8988T (cell line): ENCODE measurements around the gene SPATA33.
A peak's percentile ranks its signal among the peaks of the same experiment; 100 is the strongest.
"Not testable (repeated sequence)": the region's sequence is repeated elsewhere in the genome, so short reads cannot be mapped to it uniquely, and the experiment has no call there.

ENCODE experiments used
- DNase-seq: peaks from one replicate; pipeline ENCODE4 v3.0.0; 2011

Gene SPATA33

DNA sequence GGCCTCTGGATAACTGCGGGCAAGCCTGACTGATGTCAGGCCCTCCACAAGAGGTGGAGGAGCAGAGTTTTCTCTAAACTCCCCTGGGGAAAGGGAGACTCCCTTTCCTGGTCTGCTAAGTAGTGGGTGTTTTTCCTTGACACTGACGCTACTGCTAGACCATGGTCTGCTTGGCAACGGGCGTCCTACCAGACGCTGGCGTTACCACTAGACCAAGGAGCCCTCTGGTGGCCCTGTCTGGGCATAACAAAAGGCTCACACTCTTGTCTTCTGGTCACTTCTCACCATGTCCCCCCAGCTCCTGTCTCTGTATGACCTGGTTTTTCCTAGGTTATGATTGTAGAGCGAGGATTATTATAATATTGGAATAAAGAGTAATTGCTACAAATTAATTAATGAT lies 9.4 kb downstream of the SPATA33 start:
- DNase-seq = not testable (repeated sequence)

DNA sequence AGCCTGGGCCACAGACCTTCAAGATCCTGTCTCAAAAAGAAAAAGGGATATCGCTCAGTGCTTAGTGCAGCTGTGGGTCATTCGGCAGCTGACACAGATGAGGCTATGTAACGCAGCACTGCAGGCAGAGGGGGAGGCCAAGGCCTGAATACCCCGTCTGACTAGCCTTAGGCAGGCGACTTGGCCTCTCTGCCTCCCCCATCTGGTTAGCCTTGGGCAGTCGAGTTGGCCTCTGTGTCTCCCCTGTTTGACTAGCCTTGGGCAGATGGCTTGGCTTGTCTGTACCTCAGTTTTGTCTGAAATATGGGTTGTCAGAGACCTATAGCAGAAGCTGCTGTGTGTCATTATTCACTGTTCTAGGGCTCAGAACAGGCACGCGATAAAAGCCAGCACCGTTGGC lies 10.0 kb downstream of the SPATA33 start:
- DNase-seq = no peak

DNA sequence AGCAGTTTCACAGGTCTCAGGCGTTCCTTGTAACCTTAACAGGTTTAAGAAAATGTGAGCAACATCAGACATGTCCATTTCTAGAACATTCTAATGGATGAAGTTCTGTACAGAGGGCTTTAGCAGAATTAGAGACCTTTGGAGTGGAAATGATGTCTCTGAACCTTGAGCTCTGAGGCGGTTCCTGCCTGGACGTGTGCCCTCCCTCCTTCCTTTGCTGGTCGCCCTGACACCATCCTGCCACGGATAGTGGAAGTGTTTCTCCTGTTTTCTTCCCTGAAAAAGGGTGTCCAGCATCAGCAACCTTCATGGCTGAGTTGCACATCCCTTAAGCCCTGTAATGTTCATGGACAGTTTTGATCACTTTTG lies 11.1 kb downstream of the SPATA33 start:
- DNase-seq = no peak

DNA sequence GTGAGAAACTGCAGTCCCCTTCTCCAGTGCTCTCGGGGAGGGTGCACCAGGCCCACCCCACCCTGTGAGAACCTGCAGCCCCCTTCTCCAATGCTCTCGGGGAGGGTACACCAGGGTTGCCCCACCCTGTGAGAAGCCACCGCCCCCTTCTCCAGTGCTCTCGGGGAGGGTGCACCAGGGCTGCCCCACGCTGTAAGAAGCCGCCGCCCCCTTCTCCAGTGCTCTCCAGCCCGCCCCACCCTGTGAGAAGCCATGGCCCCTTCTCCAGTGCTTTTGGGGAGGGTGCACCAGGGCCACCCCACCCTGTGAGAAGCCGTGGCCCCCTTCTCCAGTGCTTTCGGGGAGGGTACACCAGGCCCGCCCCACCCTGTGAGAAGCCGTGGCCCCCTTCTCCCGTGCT lies 12.1 kb downstream of the SPATA33 start:
- no peak for DNase-seq

DNA sequence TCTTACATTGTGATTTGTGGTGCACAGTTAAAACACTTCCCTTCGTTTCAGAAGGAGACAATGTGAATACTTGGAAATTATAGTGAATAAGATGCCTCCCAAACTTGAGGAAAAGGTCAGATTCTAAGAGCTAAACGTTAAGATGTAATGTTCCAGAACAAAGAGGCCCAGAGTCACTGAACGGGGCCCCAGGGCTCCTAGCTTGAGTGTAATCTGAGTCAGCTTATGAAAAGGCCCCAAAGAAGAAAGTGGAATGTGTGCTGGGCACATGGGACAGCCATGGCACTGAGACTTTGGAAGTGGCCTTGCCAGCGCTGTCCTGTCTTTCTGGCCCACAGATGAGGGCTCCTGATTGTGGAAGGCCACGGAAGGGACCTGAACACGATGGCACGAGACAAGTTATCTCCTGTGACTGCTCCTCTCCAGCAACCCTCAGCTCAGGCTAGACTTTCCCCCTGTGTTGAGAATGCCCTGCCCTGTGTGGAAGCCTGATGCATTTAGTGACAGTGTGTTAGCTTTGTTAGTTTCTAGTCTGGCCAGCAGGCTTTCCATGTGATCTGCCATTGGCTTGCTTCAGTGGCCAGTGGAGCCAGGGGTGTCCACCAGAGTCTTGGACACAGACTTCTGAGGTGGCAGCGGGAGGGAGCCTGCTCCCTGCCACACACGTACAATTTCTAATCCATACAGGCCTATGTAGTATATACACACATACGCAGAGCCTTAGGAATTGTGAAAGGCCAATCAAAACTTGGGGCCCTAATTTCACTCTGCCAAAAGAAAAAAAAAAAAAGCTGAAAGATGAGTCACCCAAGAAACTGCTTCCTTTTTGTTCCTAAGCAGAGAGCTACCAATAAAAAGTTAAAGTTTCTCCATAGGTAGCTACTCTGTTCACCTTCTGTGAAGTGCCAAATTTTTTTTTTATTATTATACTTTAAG lies 13.1 kb downstream of the SPATA33 start:
- DNase-seq = no peak

DNA sequence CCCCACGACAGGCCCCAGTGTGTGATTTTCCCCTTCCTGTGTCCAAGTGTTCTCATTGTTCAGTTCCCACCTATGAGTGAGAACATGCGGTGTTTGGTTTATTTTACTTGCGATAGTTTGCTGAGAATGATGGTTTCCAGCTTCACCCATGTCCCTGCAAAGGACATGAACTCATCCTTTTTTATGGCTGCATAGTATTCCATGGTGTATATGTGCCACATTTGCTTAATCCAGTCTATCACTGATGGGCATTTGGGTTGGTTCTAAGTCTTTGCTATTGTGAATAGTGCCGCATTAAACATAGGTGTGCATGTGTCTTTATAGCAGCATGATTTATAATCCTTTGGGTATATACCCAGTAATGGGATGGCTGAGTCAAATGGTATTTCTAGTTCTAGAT lies 13.9 kb downstream of the SPATA33 start:
- DNase-seq = not testable (repeated sequence)

DNA sequence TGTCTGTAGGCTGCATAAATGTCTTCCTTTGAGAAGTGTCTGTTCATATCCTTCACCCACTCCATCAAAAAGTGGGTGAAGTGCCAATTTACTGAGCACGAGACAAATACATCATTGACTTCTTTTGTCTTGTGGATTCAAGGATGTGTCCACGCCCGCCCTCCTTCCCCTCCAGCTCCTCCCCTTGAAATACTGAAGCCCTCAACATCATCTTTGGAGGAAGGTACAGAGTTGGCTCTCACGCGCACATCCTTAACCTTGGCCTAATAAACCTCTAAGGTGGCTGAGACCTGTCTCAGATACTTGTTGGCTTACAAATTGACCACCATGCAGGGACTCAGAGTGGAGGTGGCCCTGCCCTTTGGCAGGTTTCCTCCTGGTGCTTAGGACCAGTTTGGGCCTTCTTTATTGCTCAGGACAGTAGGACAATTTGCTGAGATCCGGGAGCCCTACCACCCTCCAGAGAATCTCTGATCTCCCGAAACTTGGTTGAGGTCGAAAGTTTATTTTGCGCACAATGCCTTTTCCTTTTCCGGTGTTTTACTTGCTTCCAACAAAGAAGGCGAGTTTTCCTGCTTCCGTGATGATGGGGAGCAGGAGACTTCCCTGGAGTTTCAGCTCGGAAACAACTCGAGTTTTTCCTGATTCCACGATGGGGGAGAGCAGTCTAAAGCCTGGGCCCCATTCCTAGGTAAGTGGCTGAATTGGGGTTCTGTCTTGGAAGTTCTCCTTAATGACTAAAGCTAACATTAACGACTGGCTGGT lies 14.7 kb downstream of the SPATA33 start:
- no peak for DNase-seq

DNA sequence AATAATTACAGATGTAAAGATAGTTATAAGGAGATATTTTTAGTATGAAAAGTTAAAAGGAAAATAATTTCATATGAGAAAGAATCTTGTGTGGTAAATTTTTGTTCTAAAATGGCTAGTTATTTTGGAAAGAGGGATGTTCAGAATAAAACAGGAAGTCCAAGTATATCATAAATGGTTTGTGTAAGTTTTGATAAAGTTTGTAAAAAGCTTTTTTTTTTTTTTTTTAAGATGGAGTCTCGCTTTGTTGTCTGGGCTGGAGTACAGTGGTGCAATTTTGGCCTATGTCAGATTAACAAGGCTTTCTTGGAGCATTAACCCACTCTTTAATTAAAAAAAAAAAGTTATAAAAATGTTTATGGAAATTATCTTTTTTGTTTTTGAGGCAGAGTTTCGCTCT lies 20.6 kb downstream of the SPATA33 start:
- no peak for DNase-seq

DNA sequence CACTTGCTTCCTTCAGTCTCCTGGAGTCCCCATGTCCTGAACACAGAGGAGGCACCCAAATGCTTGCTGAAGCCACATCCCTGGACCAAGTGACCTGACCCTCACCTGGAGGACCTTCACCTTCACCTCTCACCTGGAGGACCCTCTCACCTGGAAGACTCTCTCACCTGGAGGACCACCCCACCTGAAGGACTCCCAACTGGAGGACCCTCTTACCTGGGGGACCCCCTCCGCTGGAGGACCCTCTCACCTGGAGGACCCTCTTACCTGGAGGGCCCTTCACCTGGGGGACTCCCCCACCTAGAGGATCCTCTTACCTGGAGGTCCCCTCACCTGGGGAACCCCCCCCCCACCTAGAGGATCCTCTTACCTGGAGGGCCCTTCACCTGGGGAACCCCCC lies 28.3 kb downstream of the SPATA33 start:
- DNase-seq = no peak

DNA sequence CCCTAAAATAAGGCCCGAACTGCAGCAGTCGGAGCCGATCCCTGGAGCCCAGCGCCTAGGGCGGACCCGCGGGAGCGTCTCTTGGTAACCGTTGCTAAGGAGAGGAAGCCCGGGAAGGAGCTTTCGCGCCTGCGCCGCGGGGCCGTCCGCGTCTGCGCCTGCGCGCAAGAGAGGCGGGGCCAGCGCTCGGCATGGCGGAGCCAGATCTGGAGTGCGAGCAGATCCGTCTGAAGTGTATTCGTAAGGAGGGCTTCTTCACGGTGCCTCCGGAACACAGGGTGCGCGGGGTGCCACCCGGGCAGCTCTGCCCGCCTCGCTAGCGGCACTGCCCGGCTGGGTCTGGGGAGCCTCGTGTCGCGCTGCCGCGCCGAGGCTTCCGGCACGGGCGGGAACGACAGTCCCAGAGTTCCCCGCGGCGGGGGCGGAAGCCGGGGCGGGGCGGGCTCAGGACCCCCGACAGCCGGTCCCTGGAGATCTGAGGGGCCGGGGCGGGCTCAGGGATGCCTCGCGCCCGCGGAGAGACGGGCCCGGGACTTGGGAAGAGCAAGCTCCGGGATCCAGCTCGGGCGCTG lies 29.0 kb downstream of the SPATA33 start, which contains the start of gene CDK10:
Gene CDK10 (plus strand): TSS at position 170 of the 572 bp plus-strand sequence. CDS start 22 bp downstream, at position 192.
- DNase-seq = peak; percentile 99

DNA sequence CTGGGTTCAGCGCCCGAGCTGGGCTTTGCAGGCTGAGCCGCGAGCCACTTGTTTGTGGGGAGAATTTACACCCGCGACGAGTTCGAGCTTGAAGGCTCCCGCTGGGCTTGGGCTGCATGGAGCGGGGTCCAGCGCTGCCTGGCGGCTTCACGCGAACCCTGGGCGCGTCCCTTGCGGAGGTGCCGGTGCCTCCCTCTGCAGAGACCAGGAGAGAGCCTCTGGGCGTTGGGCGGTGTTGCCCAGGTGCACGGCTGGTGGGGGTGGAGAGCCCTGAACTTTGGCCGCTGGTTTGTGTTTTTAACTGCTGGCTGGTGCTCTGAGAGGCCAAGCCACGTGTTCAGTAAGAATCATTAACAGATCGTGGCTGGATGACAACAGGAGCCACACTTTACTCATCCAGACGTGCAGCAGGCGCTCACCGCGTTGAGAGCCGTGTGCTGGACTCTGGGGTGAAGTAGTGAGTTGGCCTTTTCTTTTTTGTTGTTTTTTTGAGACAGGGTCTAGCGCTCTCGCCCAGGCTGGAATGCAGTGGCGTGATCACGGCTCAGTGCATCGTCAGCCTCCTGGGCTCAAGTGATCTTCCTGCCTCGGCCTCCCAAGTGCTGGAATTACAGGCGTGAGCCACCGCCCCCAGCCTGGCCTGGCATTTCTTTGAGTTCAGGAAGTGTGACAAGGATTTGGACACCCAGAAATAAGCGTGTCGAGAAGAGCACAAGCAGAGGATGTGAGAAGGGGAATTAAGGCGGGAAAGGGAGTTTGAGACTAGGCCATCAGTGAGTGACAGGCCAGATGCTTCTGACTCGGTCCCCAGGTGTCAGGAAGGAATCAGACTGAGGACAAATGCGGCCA lies 29.7 kb downstream of the SPATA33 start:
- DNase-seq = peak; percentile 53

DNA sequence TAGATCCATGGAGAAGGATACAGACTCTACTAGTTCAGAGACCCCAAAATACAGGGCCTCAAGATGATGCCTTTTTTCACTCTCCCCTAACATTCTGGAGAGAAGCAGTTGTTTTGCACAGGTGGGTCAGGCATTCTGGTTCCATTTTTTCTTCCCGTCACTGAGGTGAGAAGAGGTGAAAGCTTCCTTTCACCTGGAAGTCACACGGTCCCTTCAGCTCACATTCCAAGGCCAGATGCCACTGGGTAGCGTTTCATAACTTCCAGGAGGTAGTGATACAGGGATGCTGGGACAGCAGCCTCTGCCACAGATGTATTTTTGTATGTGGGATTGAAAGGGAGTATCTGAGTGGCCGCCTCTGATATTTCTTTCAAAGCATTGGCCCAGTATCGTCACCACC lies 30.8 kb downstream of the SPATA33 start:
- DNase-seq = no peak

DNA sequence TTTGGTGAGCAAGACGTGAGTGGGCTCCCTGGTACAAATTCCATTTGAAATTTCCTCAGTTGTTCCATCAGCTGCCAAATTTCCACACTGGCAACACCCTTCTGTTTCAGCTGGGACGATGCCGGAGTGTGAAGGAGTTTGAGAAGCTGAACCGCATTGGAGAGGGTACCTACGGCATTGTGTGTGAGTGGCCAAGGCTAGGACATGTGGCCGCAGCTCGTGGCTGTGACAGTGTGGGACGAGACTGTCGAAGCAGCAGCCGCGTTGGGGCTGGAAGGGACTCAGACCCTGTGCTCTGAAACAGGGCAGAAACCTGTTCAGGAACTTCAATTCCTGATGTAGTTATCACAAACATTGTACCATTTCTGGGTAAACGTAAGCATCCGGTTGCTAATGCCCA lies 31.5 kb downstream of the SPATA33 start:
- no peak for DNase-seq

DNA sequence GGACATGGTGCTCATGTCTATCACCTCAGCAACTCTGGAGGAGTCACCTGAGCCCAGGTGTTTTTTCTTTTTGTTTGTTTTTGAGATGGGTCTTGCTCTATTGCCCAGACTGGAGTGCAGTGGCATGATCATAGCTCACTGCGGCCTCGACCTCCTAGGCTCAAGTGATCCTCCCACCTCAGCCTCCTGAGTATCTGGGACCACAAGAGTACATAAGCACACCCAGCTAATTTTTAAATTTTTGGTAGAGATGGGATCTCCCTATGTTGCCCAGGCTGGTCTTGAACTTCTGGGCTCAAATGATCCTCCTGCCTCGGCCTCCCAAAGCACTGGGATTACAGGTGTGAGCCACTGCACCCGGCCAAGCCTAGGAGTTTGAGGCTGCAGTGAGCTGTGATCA lies 32.0 kb downstream of the SPATA33 start:
- DNase-seq = not testable (repeated sequence)

DNA sequence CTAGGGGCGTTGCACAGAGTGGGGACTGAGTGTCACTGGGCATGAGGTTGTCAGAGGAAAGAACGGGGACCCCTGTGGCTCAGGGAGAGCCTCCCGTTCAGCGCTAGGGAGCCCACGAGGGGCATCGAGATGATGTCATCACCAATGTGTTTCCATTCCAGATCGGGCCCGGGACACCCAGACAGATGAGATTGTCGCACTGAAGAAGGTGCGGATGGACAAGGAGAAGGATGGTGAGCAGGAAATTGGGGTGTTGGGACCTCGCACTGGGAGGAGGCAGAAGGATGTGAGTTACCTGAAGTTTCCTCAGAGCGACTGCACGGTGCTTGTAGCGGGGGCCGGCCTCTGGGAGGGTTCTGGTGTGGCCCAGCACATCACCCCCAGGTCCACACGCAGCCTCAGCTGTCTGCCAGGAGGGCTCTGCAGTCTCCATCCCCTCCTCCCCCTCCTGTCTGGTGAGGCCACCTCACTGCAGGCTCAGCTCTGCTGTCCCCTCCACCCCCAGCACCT lies 32.8 kb downstream of the SPATA33 start:
- no peak for DNase-seq

DNA sequence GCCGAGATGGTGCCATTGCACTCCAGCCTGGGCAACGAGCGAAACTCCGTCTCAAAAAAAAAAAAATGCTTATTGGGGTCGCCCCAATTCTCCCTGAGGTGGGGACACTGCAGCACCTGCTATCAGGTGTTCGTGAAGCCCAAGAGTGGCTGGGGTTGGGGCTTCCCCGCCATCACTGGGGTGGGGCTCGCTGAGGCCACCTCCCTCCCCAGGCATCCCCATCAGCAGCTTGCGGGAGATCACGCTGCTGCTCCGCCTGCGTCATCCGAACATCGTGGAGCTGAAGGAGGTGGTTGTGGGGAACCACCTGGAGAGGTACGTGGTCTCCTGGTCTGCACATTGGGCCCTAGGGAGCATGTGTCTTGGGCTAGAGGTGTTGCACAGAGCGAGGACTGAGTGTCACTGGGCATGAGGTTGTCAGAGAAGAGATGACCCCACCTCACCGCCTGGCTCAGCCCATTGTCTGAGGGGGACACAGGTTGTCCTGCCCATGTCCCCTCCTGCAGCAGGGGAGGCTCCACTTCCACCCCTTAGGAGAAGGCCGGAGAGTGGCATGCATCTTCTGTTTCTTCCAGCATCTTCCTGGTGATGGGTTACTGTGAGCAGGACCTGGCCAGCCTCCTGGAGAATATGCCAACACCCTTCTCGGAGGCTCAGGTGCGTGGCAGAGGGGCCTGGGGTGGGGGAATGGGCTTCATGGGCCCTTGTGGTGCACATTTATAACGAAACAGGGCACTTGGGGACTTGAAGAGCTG lies 33.8 kb downstream of the SPATA33 start:
- DNase-seq = no peak

DNA sequence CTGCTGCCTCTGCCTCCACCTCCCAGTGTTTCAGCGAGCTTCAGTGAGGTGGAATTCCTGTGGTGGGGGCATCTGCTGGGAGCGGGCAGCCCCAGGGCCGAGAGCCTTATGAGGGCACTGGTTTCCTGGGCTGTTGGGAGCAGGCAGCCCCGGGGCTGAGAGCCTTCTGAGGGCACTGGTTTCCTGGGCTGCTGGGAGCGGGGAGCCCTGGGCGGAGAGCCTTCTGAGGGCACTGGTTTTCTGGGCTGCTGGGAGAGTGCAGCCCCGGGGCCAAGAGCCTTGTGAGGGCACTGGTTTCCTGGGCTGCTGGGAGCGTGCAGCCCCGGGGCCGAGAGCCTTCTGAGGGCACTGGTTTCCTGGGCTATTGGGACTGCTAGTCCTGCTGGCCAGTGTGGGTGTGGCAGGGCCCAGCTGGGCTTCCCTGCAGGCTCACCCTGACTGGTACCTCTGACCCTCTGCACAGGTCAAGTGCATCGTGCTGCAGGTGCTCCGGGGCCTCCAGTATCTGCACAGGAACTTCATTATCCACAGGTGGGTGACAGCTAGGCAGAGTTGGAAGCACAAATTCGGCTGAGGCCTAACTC lies 34.4 kb downstream of the SPATA33 start:
- DNase-seq = no peak

DNA sequence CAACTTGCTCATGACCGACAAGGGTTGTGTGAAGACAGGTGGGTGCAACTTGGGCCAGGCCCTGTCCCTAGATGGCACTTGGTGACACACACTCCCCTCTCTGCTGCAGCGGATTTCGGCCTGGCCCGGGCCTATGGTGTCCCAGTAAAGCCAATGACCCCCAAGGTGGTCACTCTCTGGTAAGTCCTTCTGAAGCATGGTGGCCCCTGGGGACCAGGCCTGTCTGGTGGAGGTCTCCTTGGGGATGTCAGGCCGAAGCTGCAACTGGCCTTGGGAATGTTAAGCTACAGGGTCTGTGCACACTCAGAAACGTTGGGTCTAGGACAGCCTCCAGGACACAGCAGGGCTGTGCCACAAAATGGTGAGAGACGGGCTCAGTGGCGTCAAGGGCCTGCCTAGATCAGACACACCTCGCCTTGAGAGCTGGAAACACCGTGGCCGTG lies 35.7 kb downstream of the SPATA33 start:
- no peak for DNase-seq

DNA sequence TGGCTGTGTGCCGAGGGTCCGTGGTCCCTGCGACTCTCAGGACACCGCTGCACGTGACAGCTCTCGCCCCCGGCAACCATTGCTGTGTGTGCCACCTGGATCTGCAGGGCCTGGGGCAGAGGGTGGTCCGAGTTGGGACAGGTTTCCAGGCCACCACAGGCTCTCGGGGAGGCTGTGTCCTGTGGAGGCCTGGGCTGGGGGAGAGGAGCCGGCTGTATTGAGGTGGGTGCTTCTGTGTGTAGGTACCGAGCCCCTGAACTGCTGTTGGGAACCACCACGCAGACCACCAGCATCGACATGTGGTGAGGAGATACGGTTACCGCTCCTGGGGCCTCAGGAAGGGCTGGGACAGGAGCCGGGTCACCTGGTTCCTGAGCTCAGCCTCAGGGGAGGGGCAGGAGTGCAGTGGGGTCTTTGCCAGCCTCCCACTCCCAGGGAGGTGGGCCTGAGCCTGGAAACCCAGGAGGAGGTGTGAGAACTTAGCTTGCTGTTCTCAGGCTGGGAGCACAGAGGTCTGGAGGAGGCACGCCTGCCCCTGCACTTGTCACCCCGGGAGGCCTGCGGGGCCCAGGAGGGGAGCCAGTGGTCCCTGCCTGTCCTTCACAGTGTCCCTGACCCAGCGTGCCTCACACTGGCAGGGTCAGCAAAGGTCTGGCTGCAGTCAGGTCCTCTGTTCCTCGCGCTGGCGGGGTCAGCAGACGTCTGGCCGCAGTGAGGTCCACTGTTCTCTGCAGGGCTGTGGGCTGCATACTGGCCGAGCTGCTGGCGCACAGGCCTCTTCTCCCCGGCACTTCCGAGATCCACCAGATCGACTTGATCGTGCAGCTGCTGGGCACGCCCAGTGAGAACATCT lies 36.5 kb downstream of the SPATA33 start:
- DNase-seq = peak; percentile 55

DNA sequence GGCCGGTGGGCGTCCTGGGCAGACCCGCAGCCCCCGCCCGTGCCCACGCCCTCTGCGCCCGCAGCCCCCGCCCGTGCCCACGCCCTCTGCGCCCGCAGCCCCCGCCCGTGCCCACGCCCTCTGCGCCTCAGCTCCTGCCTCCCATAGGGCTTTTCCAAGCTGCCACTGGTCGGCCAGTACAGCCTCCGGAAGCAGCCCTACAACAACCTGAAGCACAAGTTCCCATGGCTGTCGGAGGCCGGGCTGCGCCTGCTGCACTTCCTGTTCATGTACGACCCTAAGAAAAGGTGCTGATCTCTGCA lies 37.1 kb downstream of the SPATA33 start:
- DNase-seq = not testable (repeated sequence)
